Lower leg skin (tissue), 3 donors: ENCODE measurements around the gene ERC1.

Source experiments
- POLR2A ChIP-seq, 2 donors: fragments of 450-650 bp; IDR thresholded peaks; one replicate each; pipeline ENCODE4 v1.6.1; 2016 to 2017; ENCODE audit warnings: antibody characterized with exemption in 2 of 2, mild to moderate bottlenecking in 1 of 2, moderate library complexity in 1 of 2
- TF ChIP-seq, protein P1 (sequence below), 3 donors: fragments of 450-650 bp; IDR thresholded peaks; one replicate each; pipeline ENCODE4 v1.5.1; 2016; ENCODE audit warnings: antibody characterized with exemption in 3 of 3, mild to moderate bottlenecking in 3 of 3, moderate library complexity in 2 of 3

DNA sequence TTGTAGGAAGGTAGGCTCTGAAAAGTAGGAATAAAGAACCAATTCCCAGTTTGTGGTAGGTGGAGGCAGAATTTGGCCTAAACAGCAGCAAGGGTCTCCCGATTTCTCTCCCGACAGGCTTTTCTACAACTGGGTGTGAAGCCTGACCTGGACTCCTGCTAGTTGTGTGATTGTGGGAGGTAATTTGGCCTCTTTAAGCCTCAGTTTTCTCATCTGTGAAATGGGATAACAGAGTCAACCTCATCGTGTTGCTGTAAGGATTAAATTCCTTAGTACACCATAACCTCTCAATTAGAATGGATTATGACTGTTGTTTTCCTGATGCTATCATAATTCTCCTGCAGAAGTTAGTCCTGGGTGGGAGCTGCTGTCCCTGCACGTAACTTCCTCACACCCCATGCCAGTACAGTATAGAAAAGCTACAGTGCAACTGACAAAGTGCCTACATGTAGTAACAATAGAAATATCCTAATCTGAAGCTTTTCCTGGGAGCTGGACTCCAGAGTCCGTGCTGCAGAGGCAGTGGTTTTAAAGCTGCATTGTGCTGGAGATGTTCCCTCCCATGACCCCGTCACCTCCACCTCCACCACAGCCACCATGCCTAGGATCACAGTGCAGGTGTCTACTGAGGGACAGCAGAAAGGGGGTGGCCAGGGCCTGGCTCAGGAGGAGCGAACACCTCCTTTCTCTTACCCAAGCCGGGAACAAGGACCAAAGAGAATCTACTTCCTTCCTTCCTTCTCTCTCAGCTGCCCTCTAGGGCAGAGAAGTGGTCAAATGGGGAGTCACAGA, 526.9 kb downstream of the ERC1 start:
- TF ChIP-seq, protein P1, sequence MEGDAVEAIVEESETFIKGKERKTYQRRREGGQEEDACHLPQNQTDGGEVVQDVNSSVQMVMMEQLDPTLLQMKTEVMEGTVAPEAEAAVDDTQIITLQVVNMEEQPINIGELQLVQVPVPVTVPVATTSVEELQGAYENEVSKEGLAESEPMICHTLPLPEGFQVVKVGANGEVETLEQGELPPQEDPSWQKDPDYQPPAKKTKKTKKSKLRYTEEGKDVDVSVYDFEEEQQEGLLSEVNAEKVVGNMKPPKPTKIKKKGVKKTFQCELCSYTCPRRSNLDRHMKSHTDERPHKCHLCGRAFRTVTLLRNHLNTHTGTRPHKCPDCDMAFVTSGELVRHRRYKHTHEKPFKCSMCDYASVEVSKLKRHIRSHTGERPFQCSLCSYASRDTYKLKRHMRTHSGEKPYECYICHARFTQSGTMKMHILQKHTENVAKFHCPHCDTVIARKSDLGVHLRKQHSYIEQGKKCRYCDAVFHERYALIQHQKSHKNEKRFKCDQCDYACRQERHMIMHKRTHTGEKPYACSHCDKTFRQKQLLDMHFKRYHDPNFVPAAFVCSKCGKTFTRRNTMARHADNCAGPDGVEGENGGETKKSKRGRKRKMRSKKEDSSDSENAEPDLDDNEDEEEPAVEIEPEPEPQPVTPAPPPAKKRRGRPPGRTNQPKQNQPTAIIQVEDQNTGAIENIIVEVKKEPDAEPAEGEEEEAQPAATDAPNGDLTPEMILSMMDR (IDR thresholded peaks at IDR 0.05), result no peak
- TF ChIP-seq POLR2A (IDR thresholded peaks at IDR 0.05), result no peak
